Choroid plexus epithelial cell (primary cell): ENCODE measurements around the gene GLA.

ENCODE experiments used
- DNase-seq: peaks from one replicate; pipeline ENCODE4 v3.0.0-alpha.2; 2010; ENCODE audit warnings: low read depth
- H3K4me3 ChIP-seq: 2 replicates; pipeline ENCODE4 v1.5.1; 2011; ENCODE audit warnings: low read depth, mild to moderate bottlenecking, control low read depth, low read length, moderate library complexity
- TF ChIP-seq, protein P1 (sequence below): conservative IDR thresholded peaks from 2 replicates; pipeline ENCODE4 v1.5.1; 2011; ENCODE audit warnings: low read depth, mild to moderate bottlenecking, control low read depth, inconsistent platforms, low read length, moderate library complexity

GLA gene

GRCh38 chrX:101415180-101416145 is 7.7 kb upstream of the GLA start:
- peak; percentile 85 for DNase-seq
- H3K4me3 ChIP-seq, result no peak overlapping the region
- TF ChIP-seq, protein P1, sequence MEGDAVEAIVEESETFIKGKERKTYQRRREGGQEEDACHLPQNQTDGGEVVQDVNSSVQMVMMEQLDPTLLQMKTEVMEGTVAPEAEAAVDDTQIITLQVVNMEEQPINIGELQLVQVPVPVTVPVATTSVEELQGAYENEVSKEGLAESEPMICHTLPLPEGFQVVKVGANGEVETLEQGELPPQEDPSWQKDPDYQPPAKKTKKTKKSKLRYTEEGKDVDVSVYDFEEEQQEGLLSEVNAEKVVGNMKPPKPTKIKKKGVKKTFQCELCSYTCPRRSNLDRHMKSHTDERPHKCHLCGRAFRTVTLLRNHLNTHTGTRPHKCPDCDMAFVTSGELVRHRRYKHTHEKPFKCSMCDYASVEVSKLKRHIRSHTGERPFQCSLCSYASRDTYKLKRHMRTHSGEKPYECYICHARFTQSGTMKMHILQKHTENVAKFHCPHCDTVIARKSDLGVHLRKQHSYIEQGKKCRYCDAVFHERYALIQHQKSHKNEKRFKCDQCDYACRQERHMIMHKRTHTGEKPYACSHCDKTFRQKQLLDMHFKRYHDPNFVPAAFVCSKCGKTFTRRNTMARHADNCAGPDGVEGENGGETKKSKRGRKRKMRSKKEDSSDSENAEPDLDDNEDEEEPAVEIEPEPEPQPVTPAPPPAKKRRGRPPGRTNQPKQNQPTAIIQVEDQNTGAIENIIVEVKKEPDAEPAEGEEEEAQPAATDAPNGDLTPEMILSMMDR, result peak; percentile 64

DNA sequence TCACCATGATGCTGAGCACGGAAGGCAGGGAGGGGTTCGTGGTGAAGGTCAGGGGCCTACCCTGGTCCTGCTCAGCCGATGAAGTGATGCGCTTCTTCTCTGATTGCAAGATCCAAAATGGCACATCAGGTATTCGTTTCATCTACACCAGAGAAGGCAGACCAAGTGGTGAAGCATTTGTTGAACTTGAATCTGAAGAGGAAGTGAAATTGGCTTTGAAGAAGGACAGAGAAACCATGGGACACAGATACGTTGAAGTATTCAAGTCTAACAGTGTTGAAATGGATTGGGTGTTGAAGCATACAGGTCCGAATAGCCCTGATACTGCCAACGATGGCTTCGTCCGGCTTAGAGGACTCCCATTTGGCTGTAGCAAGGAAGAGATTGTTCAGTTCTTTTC is 4.3 kb upstream of the GLA start:
- no peak overlapping the region for H3K4me3 ChIP-seq
- TF ChIP-seq, protein P1, result no peak
- no peak for DNase-seq

DNA sequence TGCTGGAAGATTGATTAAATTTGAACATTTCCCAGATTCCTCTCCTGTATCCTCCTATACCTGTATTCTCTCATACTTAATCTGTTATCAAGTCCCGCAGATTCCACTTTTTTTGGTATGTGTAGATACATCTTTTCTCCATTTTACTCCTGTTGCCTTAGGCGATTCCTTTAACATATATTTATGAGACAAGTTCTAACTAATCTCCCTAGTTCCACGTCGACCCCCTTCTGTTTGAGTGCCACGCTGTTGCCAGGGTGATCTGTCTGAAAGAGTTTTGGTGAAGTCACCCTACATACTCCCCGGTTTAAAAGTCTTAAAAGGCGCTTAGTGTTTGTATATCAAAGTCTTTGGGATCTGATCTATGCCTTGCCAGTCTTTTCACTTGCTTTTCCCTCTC is 2.7 kb upstream of the GLA start:
- H3K4me3 ChIP-seq, result peak overlapping the region; percentile 0
- DNase-seq, result no peak

DNA sequence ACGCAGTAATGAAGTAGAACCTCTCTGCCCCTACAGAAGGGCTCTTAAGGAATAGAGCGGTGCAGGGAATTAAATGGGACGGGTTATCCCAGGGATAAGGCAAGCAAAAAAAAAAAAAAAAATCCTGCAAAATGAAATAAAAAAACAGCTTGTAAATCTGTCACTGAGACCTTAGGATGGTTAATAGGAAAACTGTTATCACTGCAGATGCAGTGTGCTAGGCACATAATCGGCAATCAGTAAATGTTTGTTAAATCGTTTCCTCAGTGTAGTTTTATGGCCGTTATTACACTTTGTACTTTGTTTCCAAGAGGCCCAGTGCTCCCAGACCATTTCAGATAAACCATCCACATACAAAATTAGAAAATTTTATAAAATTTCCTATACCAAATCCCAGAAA is 1.3 kb upstream of the GLA start:
- peak overlapping the region; percentile 72 for H3K4me3 ChIP-seq
- no peak for DNase-seq
- TF ChIP-seq, protein P1, result no peak

More for the DNA sequence above, 2.7 kb upstream of the GLA start:
- TF ChIP-seq, protein P1, result no peak

DNA sequence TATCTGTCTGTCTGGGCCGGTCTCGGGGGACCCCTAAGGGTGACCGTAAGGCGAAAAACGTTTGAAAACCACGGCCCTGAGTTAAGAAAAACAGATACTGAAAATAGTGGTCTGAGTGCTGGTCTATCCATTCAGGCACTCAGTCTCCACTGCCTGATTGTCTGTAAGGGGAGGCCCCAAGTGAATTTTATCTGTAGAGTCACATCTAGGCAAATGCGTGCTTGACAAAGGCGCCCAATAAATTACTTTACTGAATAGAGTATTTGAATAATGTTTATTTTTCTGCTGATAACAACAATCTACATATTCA is 762 bp upstream of the GLA start:
- H3K4me3 ChIP-seq, result peak overlapping the region; percentile 72
- no peak for DNase-seq
- TF ChIP-seq, protein P1, result no peak

- peak overlapping the region; percentile 80 for H3K4me3 ChIP-seq
- no peak for DNase-seq
- TF ChIP-seq, protein P1, result no peak
These were observed 468 bp downstream of the GLA start for GRCh38 chrX:101407167-101407747.
